Tibial nerve (tissue), 3 donors: Measurements from ENCODE around the gene PKP4.

Experiments
- POLR2A ChIP-seq, 2 donors: fragments of 450-650 bp; IDR thresholded peaks; one replicate each; pipeline ENCODE4 v1.6.1; 2017; ENCODE audit warnings: antibody characterized with exemption in 2 of 2, mild to moderate bottlenecking in 2 of 2, moderate library complexity in 2 of 2
- TF ChIP-seq, protein P1 (sequence below), 5 experiments: fragments of 200-600 bp in 3 of 5; fragments of 450-650 bp in 2 of 5; sonication (generic) in 3 of 5; IDR thresholded peaks; one replicate each; pipeline ENCODE4 v1.5.1; 2016 to 2019; ENCODE audit warnings: antibody characterized with exemption in 5 of 5, mild to moderate bottlenecking in 3 of 5, moderate library complexity in 2 of 5

DNA sequence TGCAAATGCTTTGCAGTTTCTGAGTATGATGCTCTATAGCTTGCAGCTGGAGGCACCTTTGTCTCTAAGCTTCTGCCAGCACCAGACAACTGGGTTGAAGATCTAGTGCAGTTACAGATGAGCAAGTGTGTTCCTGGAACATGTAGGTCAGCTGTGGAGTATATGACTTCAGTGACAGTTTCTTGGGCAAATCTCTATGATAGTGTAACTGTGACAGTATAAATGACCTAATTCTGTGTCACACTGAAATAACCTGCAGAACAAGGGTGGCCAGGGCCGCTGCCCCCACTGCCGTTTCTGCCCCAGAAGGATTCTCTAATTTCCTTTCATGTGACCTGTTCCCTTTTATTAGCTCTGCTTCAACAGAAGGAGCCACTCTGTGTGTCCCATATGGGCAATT is 193.1 kb downstream of the PKP4 start:
- TF ChIP-seq, protein P1, sequence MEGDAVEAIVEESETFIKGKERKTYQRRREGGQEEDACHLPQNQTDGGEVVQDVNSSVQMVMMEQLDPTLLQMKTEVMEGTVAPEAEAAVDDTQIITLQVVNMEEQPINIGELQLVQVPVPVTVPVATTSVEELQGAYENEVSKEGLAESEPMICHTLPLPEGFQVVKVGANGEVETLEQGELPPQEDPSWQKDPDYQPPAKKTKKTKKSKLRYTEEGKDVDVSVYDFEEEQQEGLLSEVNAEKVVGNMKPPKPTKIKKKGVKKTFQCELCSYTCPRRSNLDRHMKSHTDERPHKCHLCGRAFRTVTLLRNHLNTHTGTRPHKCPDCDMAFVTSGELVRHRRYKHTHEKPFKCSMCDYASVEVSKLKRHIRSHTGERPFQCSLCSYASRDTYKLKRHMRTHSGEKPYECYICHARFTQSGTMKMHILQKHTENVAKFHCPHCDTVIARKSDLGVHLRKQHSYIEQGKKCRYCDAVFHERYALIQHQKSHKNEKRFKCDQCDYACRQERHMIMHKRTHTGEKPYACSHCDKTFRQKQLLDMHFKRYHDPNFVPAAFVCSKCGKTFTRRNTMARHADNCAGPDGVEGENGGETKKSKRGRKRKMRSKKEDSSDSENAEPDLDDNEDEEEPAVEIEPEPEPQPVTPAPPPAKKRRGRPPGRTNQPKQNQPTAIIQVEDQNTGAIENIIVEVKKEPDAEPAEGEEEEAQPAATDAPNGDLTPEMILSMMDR (IDR thresholded peaks at IDR 0.05): no peak
- TF ChIP-seq POLR2A (IDR thresholded peaks at IDR 0.05): no peak
